Activated naive CD4-positive, alpha-beta T cell treated with anti-CD3 and anti-CD28 coated beads for 36 hours (primary cell): ENCODE measurements around the gene UBE2E1. TPM values are rescaled to one million over a fixed set of nuclear protein-coding genes. Genes with fewer than 3 reads are reported as not detected.

Experiments used
- CTCF ChIA-PET: fragments of 350-600 bp; sonication (Branson Sonifier 250); formaldehyde crosslinking; loops from one replicate; lab custom pipeline; 2021; ENCODE audit warnings: antibody characterized with exemption; lab: Charles Lee
- DNase-seq: peaks from one replicate; pipeline ENCODE4 v3.0.0-alpha.2; 2020
- H3K27ac Mint-ChIP-seq: one replicate; pipeline ENCODE4 v1.8.0; 2021; ENCODE audit warnings: mild to moderate bottlenecking, mixed read lengths
- H3K27me3 Mint-ChIP-seq: one replicate; pipeline ENCODE4 v1.8.0; 2021; ENCODE audit warnings: low read depth, mixed read lengths
- H3K36me3 Mint-ChIP-seq: one replicate; pipeline ENCODE4 v1.8.0; 2021; ENCODE audit warnings: low read depth, mixed read lengths
- H3K4me1 Mint-ChIP-seq: one replicate; pipeline ENCODE4 v1.8.0; 2021; ENCODE audit warnings: low read depth, mixed read lengths
- H3K4me3 Mint-ChIP-seq: one replicate; pipeline ENCODE4 v1.8.0; 2021; ENCODE audit warnings: mild to moderate bottlenecking, moderate library complexity, mixed read lengths
- H3K9me3 Mint-ChIP-seq: one replicate; pipeline ENCODE4 v1.8.0; 2021; ENCODE audit warnings: mixed read lengths
- intact Hi-C: fragments of 100-400 bp; cut with micrococcal nuclease; formaldehyde crosslinking; loops from one replicate; pipeline ENCODE4 v1.15.1; 2023
- total RNA-seq, 2 experiments: library from RNA; stranded (reverse); gene quantifications; one replicate each; pipeline ENCODE4 v1.2.3, GENCODE V29; 2021

The UBE2E1 gene
- total RNA-seq, 2 experiments from 2014 or later, result 66.0 to 66.6 TPM

GRCh38 chr3:23798876-23799275, 6.9 kb upstream of the UBE2E1 start:
- Mint-ChIP-seq H3K27ac (no peak overlapping the region), H3K36me3 (no peaks in the 10 kb centered on the region), H3K4me3 (no peak overlapping the region), H3K27me3 (no peaks in the 10 kb centered on the region), H3K9me3 (no peaks in the 10 kb centered on the region), H3K4me1 (peaks cover 16% of the 10 kb centered on the region)
- no peak for DNase-seq
- CTCF ChIA-PET, result no interaction called here
- intact Hi-C loops, result no loop called here

GRCh38 chr3:23800731-23801130, 5.0 kb upstream of the UBE2E1 start:
- DNase-seq, result no peak
- Mint-ChIP-seq H3K9me3 (no peaks in the 10 kb centered on the region), H3K4me3 (no peak overlapping the region), H3K27me3 (peaks cover 7% of the 10 kb centered on the region), H3K27ac (no peak overlapping the region), H3K36me3 (no peaks in the 10 kb centered on the region), H3K4me1 (peaks cover 18% of the 10 kb centered on the region)
- CTCF ChIA-PET, result no interaction called here
- intact Hi-C loops, result loop anchor here (5.0 to 10.0 kb wide), 2 partner anchors 618 to 884 kb away; no protein-coding TSS in a partner anchor

GRCh38 chr3:23804441-23805209, 1.1 kb upstream of the UBE2E1 start:
- DNase-seq, result no peak
- Mint-ChIP-seq H3K9me3 (no peaks in the 10 kb centered on the region), H3K4me1 (peaks cover 28% of the 10 kb centered on the region), H3K36me3 (peaks cover 3% of the 10 kb centered on the region), H3K27ac (no peak overlapping the region), H3K27me3 (peaks cover 7% of the 10 kb centered on the region), H3K4me3 (peak overlapping the region; percentile 29)
- intact Hi-C loops, result loop anchor here (1.0 to 10.0 kb wide), 5 partner anchors 7 to 880 kb away; partner anchors contain the start of gene UBE2E2
- CTCF ChIA-PET, result interaction anchor here (0.9 kb wide), 1 partner anchor 19 kb away, joined by 3 read pairs; no protein-coding TSS in a partner anchor

GRCh38 chr3:23805210-23805632, 534 bp upstream of the UBE2E1 start:
- Mint-ChIP-seq H3K36me3 (peaks cover 3% of the 10 kb centered on the region), H3K4me1 (peaks cover 34% of the 10 kb centered on the region), H3K27me3 (peaks cover 7% of the 10 kb centered on the region), H3K27ac (peak overlapping the region; percentile 73), H3K9me3 (no peaks in the 10 kb centered on the region), H3K4me3 (peak overlapping the region; percentile 91)
- CTCF ChIA-PET, result no interaction called here
- no peak for DNase-seq
- intact Hi-C loops, result loop anchor here (1.0 to 10.0 kb wide), 4 partner anchors 8 to 880 kb away; partner anchors contain the start of gene UBE2E2

- Mint-ChIP-seq H3K9me3 (no peaks in the 10 kb centered on the region), H3K4me3 (peak overlapping the region; percentile 88), H3K36me3 (peaks cover 5% of the 10 kb centered on the region), H3K27ac (peak overlapping the region; percentile 86), H3K27me3 (peaks cover 7% of the 10 kb centered on the region), H3K4me1 (peaks cover 42% of the 10 kb centered on the region)
- CTCF ChIA-PET, result interaction anchor here (0.6 to 0.7 kb wide), 2 partner anchors 30 to 1694 kb away, joined by 3 to 4 read pairs; no protein-coding TSS in a partner anchor
- DNase-seq, result peak; percentile 24
- intact Hi-C loops, result loop anchor here (5.0 to 10.0 kb wide), 2 partner anchors 346 to 878 kb away; no protein-coding TSS in a partner anchor
These were observed 1.0 kb downstream of the UBE2E1 start for GRCh38 chr3:23806534-23807423.

GRCh38 chr3:23807424-23808015, 1.8 kb downstream of the UBE2E1 start:
- Mint-ChIP-seq H3K27me3 (peaks cover 7% of the 10 kb centered on the region), H3K4me3 (peak overlapping the region; percentile 88), H3K4me1 (peaks cover 49% of the 10 kb centered on the region), H3K36me3 (peaks cover 10% of the 10 kb centered on the region), H3K9me3 (no peaks in the 10 kb centered on the region), H3K27ac (peak overlapping the region; percentile 86)
- CTCF ChIA-PET, result interaction anchor here (0.6 to 1.1 kb wide), 3 partner anchors 30 to 1695 kb away, joined by 3 to 4 read pairs (median 3); no protein-coding TSS in a partner anchor
- intact Hi-C loops, result loop anchor here (2.0 to 10.0 kb wide), 4 partner anchors 109 to 877 kb away; partner anchors contain the start of genes NKIRAS1 and RPL15
- no peak for DNase-seq

GRCh38 chr3:23808525-23808924, 2.8 kb downstream of the UBE2E1 start:
- intact Hi-C loops, result loop anchor here (2.0 to 10.0 kb wide), 4 partner anchors 108 to 876 kb away; partner anchors contain the start of genes NKIRAS1 and RPL15
- Mint-ChIP-seq H3K27ac (no peak overlapping the region), H3K27me3 (peaks cover 7% of the 10 kb centered on the region), H3K36me3 (peaks cover 12% of the 10 kb centered on the region), H3K4me1 (peaks cover 52% of the 10 kb centered on the region), H3K9me3 (no peaks in the 10 kb centered on the region), H3K4me3 (peak overlapping the region; percentile 27)
- DNase-seq, result no peak
- CTCF ChIA-PET, result interaction anchor here (0.7 to 1.1 kb wide), 3 partner anchors 19 to 110 kb away, joined by 3 read pairs; no protein-coding TSS in a partner anchor

GRCh38 chr3:23809294-23809693, 3.5 kb downstream of the UBE2E1 start:
- Mint-ChIP-seq H3K27me3 (peaks cover 7% of the 10 kb centered on the region), H3K4me1 (peaks cover 53% of the 10 kb centered on the region), H3K9me3 (no peaks in the 10 kb centered on the region), H3K36me3 (peaks cover 12% of the 10 kb centered on the region), H3K27ac (peak overlapping the region; percentile 90), H3K4me3 (peak overlapping the region; percentile 83)
- CTCF ChIA-PET, result interaction anchor here (0.7 to 1.0 kb wide), 2 partner anchors 18 to 25 kb away, joined by 3 read pairs; no protein-coding TSS in a partner anchor
- no peak for DNase-seq
- intact Hi-C loops, result loop anchor here (2.0 to 10.0 kb wide), 4 partner anchors 108 to 876 kb away; partner anchors contain the start of genes NKIRAS1 and RPL15

GRCh38 chr3:23809840-23810342, 4.1 kb downstream of the UBE2E1 start:
- DNase-seq, result no peak
- CTCF ChIA-PET, result no interaction called here
- Mint-ChIP-seq H3K27ac (peak overlapping the region; percentile 90), H3K27me3 (peaks cover 3% of the 10 kb centered on the region), H3K4me3 (peak overlapping the region; percentile 83), H3K36me3 (peaks cover 12% of the 10 kb centered on the region), H3K4me1 (peaks cover 55% of the 10 kb centered on the region), H3K9me3 (no peaks in the 10 kb centered on the region)
- intact Hi-C loops, result loop anchor here (1.0 to 10.0 kb wide), 8 partner anchors 15 to 1855 kb away; partner anchors contain the start of genes NKIRAS1, NR1D2, RPL15 and TOP2B

- intact Hi-C loops, result loop anchor here (1.0 to 10.0 kb wide), 4 partner anchors 14 to 1854 kb away; partner anchors contain the start of genes NR1D2 and TOP2B
- Mint-ChIP-seq H3K27me3 (no peaks in the 10 kb centered on the region), H3K9me3 (no peaks in the 10 kb centered on the region), H3K4me1 (peaks cover 59% of the 10 kb centered on the region), H3K36me3 (peaks cover 12% of the 10 kb centered on the region), H3K4me3 (peak overlapping the region; percentile 85), H3K27ac (peak overlapping the region; percentile 90)
- peak; percentile 56 for DNase-seq
- CTCF ChIA-PET, result no interaction called here
These were observed 4.8 kb downstream of the UBE2E1 start for GRCh38 chr3:23810343-23811184.
